COLO668 (cell line): ENCODE measurements around the gene TCAP.
"Not testable (repeated sequence)": the region's sequence is repeated elsewhere in the genome, so short reads cannot be mapped to it uniquely, and the experiment has no call there.

Experiments used
- DNase-seq: peaks from one replicate; lab custom pipeline; 2025; ENCODE audit not compliant: unreplicated experiment; lab: John Stamatoyannopoulos, UW

TCAP gene

DNA sequence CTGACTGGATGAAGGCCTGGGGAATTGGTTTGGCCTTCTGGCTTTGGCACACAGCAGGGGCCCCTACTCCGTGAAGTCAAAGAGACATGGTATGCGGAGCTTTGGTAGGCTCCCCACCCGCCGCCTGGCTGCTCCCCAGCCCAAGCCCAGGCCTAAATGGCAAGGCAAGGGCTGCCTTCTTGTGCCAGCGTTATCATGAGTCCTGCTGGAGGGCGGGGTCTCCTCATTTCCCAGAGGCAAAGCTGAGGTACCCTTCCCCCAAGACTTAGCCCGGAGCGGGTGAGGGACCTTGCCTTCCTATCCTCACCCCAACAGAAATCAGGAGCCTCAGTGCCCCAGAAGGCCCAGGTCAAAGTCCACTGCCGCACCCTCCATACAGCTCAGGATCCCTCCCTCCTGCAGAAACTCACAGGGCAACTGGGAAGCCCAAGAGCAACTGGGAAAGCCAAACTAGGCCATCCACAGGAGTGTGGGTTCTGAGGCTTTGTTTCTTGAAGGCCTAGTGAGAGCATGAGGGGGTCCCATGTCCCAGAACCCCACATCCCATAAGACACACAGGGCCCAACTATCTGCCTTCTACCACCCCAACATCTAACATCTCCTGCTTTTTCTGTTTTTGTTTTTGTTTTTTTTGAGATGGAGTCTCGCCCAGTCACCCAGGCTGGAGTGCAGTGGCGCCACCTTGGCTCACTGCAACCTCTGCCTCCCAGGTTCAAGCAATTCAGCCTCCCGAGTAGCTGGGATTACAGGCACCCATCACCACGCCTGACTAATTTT lies 13.4 kb downstream of the TCAP start:
- no peak for DNase-seq

GRCh38 chr17:39679521-39680192 lies 14.5 kb downstream of the TCAP start:
- no peak for DNase-seq

DNA sequence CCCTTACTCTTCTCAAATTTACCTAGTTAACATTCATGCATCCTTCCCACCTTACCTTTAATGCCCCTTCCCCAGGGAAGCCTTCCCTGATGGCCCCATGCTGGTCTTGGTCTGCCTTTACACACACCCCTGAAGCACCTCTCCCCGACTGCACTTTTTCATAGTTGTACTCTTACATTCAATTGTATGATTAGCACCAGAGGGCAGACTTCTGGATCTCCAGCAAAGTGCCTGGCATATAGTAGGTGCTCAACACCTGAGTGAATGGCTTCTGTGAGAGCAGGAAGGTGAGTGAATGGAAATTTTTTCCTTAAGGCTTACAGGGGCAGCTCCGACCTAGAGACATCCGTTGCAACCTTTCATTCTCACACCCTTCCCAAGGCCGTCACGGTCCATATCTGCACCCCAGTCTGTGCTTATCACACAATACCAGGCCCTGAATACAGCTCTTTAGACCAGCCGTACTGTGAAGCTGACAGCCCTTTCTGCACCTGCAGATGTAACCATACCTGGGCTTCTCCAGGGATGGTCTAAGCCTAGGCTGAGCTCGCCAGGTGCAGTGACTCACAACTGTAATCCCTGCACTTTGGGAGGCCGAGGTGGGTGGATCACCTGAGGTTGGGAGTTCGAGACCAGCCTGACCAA lies 18.3 kb downstream of the TCAP start:
- no peak for DNase-seq

- no peak for DNase-seq
These were observed 19.4 kb downstream of the TCAP start for GRCh38 chr17:39684369-39685192.

DNA sequence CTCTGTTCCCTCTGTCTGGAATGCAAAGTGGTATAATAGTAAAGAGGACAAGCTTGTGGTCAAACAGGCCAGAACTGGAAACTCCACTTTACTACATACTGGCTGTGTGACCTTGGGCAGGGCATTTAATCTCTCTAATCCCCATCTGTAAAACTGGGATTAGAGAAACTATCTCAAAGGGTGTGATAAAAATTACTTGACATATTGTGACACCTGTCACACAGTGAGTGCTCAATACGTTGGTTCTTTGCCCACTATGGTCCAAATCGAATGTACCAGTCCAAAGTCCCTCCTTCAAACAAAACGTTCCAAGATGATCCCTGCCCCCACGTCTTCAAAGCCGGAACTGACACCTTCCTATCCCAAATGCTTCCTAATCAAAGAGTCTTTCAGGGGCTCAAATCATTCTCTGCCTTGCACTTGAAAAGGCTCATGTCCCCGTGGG lies 22.0 kb downstream of the TCAP start:
- DNase-seq = peak; percentile 4

- peak; percentile 85 for DNase-seq
These were observed 22.7 kb downstream of the TCAP start, which contains the start of gene PGAP3 for GRCh38 chr17:39687546-39688474. TSS of gene PGAP3 (minus strand) at chr17:39688057. CDS start at chr17:39688014, 43 bp downstream.

DNA sequence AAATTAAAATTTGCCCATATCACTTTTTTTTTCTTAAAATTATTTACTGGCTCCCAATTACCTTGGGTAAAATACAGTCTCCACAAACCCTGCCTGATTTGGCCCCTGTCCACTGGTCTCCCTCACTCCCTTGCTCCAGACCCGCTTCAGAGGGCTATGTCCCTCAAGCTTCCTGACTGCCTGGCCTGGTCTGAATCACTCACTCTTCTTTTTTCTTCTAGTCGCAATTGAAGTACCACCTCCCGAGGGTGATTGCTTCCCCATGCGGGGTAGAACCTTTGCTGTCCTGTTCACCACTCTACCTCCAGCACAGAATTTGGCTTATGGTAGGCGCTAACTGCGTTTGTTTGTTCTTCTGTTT lies 23.3 kb downstream of the TCAP start:
- DNase-seq = no peak

DNA sequence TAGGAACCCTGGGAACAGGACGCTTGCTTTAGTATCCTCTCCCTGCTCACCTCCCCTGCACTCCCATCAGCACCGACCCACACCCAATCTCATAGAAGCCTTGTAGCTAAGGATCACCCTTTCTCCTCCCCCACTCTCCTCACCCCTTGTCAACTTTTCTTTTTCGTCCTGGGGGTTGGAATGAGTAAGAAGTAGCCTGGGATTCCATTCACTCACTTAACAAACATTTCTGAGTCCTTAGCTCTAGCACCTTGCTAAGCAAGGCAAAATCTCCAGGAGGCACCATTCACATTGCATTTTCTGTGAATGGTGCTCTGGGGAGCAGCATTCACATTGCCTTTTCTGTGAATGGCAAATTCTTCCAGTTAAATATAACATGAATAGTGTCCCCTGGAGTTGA lies 23.8 kb downstream of the TCAP start:
- no peak for DNase-seq

DNA sequence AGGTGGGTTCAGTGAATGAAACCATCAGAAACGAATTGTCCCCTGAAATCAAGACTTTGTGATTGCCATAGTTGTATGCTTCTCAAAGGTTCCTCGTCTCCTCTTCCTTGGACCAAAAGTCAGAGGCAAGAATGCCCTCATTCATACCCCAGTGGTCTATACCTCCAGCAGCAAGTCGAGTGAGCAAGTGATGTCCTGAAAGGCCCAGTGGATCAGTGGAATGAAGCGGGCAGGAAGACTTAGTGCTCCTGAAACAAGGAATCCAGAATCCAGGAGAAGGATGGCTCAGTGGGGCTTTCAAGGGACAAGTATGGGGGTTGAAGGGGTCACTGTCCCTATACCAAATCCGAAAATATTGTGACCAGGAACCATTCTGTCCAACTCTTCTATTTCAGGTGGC lies 29.4 kb downstream of the TCAP start:
- no peak for DNase-seq

DNA sequence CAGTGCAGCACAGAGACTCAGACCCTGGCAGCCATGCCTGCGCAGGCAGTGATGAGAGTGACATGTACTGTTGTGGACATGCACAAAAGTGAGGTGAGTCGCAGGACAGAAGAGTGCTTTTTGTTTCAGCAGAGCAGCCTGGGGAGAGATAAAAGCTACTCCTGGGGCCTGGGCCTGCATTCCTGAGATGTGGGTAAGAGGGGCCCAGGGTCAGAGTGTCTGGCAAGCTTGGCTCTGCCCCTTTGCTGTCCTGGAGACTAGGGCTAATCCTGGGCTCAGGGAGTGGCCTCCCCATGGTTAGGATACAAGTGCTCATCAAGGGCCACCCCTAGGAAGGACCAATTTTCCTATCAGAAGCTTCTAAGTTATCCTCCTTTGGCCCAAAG lies 29.9 kb downstream of the TCAP start:
- no peak for DNase-seq

- DNase-seq = no peak
These were observed 31.6 kb downstream of the TCAP start for GRCh38 chr17:39696731-39697130.

DNA sequence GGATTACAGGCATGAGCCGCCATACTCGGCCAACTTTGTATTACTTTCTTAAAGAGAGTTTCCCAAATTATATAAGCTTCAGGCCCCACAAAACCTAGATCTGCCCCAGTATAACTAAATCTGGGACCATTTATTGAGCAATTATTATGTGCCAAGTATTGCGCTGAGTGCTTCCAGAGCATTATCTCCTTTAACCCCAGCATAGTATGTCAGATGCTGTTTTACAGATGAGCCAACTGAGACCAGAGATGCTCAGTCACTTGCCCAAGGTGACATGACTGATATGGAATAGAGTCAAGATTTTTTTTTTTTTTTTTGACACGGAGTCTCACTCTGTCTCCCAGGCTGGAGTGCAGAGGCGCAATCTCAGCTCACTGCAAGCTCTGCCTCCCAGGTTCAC lies 32.8 kb downstream of the TCAP start:
- no peak for DNase-seq

DNA sequence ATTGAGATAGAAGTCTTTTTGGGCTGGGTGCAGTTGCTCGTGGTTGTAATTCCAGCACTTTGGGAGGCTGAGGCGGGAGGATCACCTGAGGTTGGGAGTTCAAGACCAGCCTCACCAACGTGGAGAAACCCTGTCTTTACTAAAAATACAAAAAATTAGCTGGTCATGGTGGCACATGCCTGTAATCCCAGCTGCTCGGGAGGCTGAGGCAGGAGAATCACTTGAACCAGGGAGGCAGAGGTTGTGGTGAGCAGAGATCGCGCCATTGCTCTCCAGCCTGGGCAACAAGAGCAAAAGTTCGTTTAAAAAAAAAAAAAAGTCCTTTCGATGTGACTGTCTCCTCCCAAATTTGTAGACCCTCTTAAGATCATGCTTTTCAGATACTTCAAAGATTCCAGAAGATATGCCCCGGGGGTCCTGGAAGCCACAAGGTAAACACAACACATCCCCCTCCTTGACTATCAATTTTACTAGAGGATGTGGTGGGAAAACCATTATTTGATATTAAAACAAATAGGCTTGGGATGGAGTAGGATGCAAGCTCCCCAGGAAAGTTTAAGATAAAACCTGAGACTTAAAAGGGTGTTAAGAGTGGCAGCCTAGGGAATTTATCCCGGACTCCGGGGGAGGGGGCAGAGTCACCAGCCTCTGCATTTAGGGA lies 34.1 kb downstream of the TCAP start:
- not testable (repeated sequence) for DNase-seq

GRCh38 chr17:39699818-39700147 lies 34.6 kb downstream of the TCAP start, which contains the start of gene ERBB2:
TSS of gene ERBB2 (plus strand) at chr17:39700064. CDS start at chr17:39700239, 175 bp downstream.
- DNase-seq = peak; percentile 14

DNA sequence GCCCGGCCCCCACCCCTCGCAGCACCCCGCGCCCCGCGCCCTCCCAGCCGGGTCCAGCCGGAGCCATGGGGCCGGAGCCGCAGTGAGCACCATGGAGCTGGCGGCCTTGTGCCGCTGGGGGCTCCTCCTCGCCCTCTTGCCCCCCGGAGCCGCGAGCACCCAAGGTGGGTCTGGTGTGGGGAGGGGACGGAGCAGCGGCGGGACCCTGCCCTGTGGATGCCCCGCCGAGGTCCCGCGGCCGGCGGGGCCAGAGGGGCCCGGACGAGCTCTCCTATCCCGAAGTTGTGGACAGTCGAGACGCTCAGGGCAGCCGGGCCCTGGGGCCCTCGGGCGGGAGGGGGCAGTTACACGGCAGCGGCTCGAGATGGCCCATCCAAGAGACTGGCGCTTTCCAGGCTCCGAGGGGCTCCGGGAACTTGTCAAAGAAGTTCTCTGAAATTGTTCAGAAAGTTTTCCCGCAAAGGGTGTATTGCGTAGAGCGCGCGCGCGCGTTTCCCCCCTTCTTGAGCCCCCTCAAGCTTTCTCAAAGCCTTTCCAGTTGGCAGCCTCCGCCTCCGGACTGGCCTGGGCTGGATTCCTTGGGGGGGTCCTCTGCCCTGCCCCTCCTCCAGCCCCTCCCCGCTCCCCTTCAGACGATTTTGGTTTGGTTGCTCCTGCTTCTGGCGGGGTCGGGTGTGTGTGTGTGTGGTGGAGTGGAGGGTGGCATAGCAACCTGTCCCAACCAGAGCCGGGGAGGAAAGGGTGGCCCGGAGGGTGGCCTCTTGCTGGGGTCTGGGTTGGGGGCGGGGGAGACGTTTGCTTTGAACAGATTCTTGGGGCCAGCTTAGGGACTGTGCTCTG lies 35.2 kb downstream of the TCAP start:
- peak; percentile 14 for DNase-seq

GRCh38 chr17:39701012-39701783 lies 36.0 kb downstream of the TCAP start:
- DNase-seq = no peak

DNA sequence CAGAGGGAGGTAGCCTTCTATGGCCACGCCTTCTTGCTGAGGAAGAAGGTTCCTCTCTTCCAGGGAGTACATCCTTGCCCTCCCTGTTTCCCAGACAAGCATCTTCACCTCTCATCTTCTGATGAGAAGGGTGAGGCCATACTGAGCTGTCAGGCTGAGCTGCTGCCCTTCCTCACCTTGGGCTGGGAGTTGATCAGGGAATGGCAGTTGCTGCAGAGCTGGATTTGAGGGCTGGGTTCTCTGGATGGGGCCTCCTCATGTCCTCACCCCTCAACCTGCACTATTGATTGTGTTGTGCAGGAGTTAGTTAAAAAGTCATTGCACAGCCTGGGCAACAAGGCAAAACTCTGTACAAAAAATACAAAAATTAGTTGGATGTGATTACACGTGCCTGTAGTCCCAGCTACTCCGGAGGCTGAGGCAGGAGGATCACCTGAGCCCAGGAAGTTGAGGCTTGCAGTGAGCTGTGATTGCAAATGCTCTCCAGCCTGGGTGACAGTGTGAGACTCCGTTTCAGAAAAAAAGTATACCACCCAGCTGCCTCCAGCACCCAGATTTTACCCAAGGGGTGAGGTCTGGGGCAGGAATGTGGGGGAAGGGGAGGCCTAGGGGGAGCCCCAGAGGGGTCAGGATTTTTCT lies 36.8 kb downstream of the TCAP start:
- DNase-seq = no peak
